Stimulated activated CD8-positive, alpha-beta memory T cell treated with anti-CD3 and anti-CD28 coated beads, Interleukin-4, amount 100 ng/mL, for 24 hours (primary cell): ENCODE data around the gene YTHDC1.

Experiments
- DNase-seq: peaks from one replicate; pipeline ENCODE4 v3.0.0-alpha.2; 2020; ENCODE audit warnings: low read depth

The YTHDC1 gene

DNA sequence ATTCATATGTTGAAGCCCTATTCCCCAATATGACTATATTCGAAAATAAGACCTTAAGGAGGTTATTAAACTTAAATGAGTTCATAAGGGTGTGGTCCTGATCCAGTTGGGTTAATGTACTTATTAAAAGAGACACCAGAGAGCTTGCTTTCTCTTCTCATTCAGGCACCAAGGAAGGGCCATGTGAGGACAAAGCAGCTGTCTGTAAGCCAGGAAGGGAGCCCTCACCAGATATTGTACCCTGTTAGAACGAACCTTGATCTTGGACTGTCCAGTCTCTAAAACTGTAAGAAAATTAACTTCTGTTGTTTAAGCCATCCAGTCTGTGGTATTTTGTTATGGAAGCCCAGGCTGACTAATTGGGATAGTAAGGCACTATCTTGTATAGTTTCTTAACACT, 9.1 kb upstream of the YTHDC1 start:
- DNase-seq: no peak

DNA sequence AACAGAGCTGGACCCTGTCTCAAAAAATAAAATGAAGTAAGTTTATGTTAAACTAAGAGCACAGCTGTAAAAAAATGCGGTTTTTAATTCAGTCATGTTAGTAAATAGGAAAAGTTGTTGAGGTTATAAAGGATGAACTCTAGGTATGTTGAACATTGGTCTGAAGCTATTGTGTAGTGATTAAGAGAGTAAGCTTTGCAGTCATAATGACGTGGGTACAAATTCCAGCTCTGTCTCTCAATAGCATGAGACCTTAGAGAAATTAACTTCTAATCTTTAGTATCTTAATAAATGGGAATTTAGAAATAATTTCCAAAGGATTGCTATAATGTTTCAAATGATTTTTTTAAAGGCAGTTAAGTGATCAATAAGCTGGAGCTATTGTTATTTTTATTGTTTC, 2.9 kb upstream of the YTHDC1 start:
- DNase-seq: no peak

DNA sequence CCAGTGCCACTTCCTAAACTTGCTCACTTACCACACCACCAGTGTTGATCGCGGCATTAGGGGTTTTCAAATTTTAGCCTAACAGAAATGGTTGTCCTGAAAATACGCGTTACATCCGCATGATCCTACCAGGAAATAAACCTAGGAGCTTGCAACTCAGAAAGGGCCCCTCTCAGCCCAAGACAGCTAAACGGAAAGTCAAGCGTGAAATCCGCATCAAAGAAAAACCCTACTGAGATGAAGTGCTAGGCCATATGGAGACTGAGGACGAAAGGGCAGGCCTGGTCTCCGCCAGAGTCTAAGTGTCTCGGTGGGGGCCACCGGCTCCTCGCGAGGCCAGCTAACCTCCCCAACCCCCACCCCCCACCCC, 626 bp downstream of the YTHDC1 start:
- DNase-seq: no peak

- no peak for DNase-seq
These were observed 1.3 kb downstream of the YTHDC1 start for GRCh38 chr4:68348577-68348976.

GRCh38 chr4:68347845-68348244, 2.0 kb downstream of the YTHDC1 start:
- DNase-seq: no peak

GRCh38 chr4:68346461-68346860, 3.4 kb downstream of the YTHDC1 start:
- no peak for DNase-seq

DNA sequence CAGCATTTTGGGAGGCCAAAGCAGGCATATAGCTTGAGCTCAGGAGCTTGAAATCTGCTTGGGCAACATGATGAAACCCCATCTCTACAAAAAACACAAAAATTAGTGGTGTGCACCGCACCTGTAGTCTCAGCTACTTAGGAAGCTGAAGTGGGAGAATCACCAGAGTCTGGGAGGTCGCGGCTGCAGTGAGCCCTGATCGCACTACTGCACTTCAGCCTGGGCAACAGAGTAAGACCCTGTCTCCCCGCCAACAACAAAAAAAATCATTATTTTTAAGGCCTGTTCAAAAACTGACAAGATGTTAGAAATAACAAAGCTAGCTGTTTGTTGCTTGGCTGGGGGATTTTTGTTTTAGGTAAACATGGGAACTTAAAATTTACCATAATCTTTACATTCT, 5.1 kb downstream of the YTHDC1 start:
- no peak for DNase-seq

DNA sequence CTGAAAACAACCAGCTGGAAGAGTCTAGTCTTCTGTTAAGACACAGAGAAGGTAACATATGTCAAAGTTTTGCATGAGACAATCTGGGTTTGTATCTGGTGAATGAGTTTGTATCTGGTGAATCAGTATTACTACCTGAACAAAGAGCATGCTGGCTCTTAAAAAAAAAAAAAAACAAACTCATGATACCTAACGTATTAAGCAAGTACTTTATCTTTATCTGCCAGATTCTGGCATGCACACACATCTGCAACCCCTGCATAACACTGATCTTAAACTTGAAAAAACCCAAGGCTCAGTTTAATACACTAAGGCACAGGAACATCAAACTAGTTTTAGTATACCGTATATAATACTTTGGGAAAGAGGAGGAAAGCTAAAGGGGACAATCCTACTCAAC, 5.8 kb downstream of the YTHDC1 start:
- no peak for DNase-seq

DNA sequence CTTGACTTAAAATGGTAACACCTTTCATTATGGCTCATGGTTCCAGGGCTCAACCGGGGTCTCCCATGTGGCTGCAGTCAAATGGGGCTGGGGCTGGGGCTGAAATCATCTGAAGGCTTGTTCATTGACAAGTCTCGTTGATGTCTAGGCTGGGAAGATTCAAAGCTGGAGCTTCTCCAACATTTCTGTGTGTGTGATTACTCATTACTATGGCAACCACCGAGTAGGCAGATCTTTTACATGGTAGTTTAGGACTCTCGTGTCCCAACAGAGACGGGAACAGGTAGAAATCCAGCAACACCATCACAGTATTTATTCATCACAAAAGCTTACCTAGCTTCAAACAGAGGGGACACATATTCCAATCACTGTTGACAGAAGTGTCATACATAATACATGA, 7.8 kb downstream of the YTHDC1 start:
- no peak for DNase-seq

- DNase-seq: no peak
These were observed 11.3 kb downstream of the YTHDC1 start for GRCh38 chr4:68338625-68339024.

GRCh38 chr4:68337522-68337921, 12.4 kb downstream of the YTHDC1 start:
- no peak for DNase-seq

GRCh38 chr4:68337004-68337403, 12.9 kb downstream of the YTHDC1 start:
- DNase-seq: no peak

- no peak for DNase-seq
These were observed 13.4 kb downstream of the YTHDC1 start for GRCh38 chr4:68336530-68336929.

- no peak for DNase-seq
These were observed 23.7 kb downstream of the YTHDC1 start for GRCh38 chr4:68326141-68326540.

GRCh38 chr4:68324519-68325262, 25.2 kb downstream of the YTHDC1 start:
- DNase-seq: no peak

DNA sequence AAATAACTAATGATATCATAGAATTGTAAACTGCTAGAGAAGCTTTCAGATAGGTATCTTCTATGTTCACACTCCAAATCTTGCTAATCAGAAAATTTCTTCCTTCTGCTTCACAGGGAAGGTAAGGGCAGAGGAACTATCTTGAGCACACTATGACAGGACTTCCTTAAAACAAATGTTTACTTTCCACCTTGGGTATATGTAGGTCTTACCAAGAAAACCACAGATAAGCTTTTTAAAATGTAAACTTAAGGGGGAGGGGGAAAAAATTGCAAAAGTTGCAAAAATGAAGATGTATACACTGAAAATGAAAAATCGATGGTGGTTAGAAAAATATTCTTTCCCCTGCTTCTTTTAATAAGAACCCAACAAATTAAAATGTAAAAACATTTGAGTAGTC, 30.9 kb downstream of the YTHDC1 start:
- DNase-seq: no peak

DNA sequence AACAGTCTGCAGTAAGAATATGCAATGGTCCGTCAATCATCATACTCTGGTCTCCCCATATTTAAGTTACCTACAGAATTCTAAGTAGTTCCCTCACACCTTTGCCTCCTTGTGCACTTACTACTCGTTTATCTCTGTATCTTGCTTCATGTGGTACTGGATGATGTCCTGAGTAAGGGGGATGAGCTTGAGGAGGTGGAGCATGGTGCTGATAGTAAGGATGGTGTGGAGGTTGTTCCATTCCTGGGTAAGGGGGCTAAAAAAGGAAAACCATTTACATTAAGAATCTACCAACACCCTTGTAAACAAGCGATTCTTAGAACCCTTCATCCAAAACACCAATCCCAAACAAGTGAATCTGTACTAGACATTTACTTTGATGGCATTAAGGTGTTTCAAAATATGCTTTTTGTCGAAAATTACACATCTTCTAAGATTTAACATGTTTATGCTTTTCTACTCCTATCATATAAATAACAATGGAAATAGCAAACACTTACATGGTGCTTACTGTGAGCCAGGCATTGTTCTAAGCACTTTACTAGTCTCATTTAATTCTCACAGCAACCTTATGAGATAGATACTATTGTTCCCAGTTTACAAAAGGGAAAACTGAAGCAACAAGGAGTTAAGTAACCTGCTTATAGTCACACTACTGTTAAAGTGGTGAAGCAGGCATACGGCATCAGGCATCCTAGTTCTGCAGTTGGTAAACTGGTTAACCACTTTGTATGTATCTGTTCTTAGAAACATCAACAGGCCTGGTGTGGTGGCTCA, 33.5 kb downstream of the YTHDC1 start:
- no peak for DNase-seq

GRCh38 chr4:68310651-68311247, 39.1 kb downstream of the YTHDC1 start:
- no peak for DNase-seq

DNA sequence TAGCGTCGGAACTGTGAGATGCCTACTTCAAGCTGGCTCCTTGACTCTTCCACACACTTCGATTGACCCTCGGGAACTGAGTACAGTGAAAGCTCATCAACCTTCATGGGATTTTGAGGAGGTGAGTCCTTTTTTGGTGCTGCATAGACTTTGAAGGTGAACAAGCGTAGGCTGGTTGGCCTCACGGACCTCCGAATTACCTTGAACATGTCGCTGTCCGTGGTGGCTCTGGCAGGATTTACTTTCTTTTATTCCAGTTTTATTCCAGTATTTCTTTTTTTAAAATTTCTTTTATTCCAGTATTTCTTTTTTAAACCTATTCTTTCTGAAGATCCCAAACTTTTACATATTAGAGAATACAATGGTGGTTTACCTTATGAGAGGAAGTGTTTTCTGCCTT, 45.2 kb downstream of the YTHDC1 start:
- no peak for DNase-seq

- DNase-seq: no peak
These were observed 50.1 kb downstream of the YTHDC1 start for GRCh38 chr4:68299492-68300457.

- DNase-seq: no peak
These were observed 52.8 kb downstream of the YTHDC1 start for GRCh38 chr4:68297137-68297536.

- DNase-seq: no peak
These were observed 58.6 kb downstream of the YTHDC1 start for GRCh38 chr4:68291256-68291655.
